HG03196 (cell line): ENCODE data around the gene TFR2.

Experiments used
- ATAC-seq: cut with Tn5 transposase; IDR thresholded peaks from one replicate; pipeline ENCODE4 v1.9.1; 2021; ENCODE audit not compliant: unreplicated experiment

Gene TFR2

GRCh38 chr7:100588438-100588837 is 52.9 kb downstream of the TFR2 start:
- ATAC-seq = no peak

GRCh38 chr7:100586266-100587025 is 54.9 kb downstream of the TFR2 start, which contains the start of gene FBXO24:
FBXO24 (plus strand) TSS chr7:100586328; CDS start chr7:100586626, 298 bp downstream.
- peak; percentile 84 for ATAC-seq

DNA sequence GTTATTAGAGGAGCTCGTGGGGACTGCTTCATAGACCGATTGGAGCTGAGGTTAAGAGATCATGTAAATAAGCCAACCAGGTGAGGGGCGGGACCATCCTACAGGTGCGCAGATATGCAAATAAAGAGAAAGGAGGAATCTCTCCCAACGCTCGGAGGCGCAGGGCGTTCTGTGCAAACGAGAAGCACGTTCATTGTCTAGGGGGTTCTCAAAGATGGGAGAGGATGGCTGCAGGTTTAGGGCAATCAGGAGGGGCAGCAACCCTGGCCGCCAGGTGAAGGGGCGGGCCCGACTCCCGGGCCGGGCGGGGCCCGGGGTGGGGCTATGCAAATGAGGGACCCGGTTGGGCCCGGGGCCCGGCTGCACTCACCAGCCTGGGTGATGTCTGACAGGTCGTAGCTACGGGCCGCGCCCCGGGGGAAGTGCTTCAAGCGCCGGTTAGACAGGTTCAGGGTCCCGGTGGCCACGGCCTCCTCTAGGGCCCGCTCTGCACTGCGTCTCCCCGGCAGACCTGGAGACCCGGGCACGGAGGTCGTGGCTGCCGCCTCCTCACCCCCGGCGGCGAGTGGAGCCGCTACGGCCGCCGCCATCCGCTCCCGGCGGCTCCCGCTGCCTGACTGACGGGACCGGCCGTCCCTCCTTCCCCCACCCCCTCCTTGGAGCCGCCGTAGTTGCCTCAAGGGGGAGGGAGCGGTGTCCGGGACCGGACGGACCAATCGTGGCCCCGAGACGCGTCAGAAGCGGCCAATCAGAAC is 55.7 kb downstream of the TFR2 start, which contains the start of gene LRCH4:
Gene LRCH4, minus strand, starts transcription at position 619 of the 755 bp plus-strand sequence. Its CDS starts 29 bp downstream, at position 590.
- ATAC-seq = peak; percentile 24

GRCh38 chr7:100584683-100585510 is 56.5 kb downstream of the TFR2 start:
- ATAC-seq = no peak

- ATAC-seq = no peak
Measured at GRCh38 chr7:100584054-100584682, 57.2 kb downstream of the TFR2 start.

DNA sequence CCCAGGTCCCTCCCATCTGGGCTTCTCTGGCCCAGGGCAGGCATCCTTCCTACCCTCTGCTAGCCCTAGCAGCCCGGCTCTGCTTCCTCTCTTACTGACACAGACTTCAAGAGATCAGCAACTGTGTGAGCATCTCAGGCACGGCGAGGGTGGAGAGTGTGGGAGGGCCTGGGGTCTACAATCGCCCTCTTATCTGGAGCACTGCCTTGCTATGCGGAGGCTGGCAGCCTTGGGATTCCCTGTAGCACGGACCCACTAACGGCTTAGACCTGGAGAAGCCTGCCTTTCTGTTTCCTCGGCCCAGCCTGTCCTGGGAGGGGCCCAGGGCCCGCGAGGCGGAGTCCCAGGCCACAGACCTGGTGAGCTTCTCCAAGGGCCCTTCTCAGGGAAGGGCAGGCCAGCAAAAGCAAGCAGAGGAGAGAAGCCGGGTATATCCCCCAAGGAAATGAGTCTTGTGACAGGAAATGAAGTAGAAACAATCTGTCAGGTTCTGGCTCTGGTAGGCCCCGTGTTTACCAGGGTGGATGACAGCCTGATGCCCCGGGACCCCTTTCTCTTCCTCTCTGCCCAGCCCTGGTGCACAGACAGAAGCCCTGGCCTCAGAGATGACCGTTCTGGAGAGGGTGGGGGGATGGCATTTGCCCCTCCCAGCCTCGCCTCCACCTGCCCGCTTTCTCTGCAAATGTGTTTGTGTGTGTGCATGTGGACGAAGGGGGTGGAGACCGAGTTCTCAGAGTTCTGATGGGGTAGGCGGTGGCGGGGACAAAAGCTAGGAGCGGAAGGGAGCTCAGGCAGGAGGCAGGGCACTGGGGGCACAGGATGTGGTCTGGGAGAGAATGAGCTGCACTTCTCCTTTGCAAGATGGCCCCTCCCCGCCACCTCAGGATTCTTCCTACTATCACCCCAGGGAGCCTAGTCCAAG is 58.0 kb downstream of the TFR2 start:
- ATAC-seq = no peak

DNA sequence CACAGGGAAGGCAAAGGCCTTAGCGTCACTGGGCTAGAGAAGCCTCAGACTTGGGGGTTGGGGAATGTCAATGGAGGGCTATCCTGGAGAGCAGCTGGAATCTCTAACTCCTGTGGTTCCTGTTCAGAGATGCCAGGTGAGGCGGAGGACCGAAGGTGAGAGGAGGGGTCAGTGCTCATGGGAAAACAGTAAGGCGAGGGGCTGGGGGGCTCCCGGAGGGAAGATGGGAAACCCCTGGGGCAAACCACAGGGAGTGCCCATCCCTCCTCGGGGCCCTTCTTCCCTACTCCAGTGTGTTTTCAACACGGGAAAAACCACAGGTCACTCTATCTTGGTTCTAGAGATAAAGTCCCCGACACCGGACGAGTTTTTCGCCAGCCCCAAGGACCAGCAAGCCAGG is 58.7 kb downstream of the TFR2 start:
- no peak for ATAC-seq

GRCh38 chr7:100582041-100582579 is 59.2 kb downstream of the TFR2 start:
- no peak for ATAC-seq

DNA sequence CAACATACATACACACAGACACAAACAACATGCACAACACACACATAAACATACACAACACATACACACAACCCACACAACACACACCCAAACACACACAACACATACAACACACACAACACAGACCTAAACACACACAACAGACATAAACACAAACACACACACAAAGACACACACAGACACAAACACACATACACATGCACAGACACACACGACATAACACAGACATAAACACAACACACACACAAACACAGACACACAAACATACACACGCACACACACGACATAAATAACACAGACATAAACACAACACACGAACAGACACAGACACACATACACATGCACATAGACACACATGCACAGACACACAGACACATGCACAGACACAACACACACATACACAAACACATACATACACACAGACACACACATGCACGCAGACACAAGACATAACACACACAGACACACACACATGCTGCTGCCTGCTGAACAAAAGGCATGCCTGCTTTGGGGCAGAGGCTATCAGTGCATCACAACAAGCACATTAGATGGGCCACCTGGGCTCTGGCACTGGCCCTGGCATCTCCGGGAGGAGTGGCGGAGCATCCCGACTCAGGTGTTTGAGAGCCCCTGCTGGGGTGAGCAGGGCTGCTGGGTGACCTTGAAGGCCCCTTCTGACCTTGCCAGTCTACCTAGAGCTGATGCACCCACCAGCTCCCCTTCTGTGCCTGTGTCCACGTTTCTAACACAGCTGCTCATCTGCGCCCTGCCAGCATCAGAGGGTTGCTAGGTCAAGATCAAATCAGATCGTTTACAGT is 60.7 kb downstream of the TFR2 start:
- ATAC-seq = no peak

- ATAC-seq = no peak
Measured at GRCh38 chr7:100578246-100579183, 62.8 kb downstream of the TFR2 start.

GRCh38 chr7:100577507-100577906 is 63.8 kb downstream of the TFR2 start:
- ATAC-seq = no peak

DNA sequence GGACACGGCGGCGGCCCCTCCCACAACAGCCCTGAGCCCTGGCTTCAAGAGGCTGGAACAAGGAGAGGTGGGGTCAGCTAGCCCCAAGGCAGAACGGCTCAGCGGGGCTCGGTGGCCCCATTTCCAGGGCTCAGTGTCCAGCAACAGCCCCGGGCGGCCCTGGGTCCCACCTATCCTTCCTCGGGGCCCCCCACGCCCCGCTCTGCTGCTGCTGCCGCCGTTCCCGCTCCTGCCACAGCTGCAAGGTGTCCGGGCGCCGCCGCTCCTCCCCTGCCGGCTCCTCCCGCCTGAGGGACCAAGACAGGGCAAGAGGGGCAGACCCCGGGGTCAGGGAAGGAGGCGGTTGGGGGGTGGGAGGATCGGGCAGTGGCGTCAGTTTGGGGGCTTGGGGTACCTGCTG is 64.2 kb downstream of the TFR2 start:
- no peak for ATAC-seq

DNA sequence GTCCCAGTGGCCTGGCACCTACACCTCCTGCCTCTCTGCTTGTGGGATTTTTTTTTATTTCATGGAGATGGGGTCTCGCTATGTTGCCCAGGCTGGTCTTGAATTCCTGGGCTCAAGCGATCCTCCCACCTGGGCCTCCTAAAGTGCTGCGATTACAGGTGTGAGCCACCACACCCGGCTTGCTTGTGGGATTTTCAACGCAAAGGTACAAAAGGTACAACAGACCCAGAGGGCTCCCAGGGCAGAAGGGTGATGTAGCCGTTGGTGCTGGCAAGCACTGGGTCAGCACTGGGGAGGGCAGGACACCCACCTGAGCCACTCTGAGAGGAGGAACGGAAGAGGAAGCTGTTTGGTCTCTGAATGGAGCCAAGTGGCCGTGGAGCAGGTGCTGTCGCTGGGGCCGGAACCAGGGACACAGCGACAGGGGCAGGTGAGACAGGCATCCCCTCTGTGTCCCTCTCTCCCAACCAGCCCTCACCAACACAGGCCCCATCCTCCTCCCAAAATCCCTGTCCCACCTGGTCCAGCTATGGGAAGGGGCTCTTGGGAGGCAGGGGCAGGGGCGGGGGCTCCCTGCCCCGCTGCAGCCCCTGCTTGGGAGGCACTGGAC is 64.9 kb downstream of the TFR2 start:
- no peak for ATAC-seq

- ATAC-seq = no peak
Measured at GRCh38 chr7:100575746-100576383, 65.5 kb downstream of the TFR2 start.

- ATAC-seq = no peak
Measured at GRCh38 chr7:100575206-100575631, 66.1 kb downstream of the TFR2 start.

DNA sequence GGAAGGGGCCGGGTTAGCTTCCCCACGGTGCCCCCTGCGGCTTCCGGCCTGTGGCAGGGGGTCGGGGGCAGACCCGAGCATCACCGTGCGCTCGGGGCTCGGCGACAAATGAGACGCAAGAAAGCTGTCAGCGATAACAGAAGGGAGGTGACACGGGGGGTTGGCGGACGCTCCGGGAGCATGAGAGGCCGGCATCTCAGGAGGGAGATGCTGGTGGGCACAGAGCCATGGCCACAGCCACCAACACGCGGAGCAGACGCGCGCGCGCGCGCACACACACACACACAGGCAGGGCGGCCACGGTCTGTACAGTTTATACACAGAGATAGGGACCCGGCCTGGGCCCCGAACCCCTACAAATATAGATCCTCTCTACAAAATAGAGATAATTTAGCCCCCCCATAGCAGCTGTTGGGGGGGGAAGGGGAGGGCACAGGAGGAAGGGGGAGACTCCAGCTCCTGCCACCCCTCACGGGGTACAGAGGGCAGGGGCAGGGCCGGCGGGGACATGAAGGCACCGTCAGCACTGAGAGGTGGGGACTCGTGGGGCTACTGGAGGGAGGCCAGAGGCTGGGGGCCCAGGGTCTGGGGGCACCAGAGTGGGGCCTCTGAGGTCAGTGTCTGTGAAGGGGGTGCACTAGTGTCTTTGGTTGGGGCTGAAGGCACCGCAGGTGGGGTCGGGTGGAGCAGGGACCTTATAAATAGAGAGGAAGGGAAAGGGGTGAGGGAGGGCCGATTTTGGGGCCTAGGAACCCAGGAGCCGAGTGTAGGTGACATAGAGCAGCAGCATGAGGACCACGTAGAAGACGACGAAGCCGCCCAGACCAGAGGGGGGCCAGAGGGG is 66.8 kb downstream of the TFR2 start:
- ATAC-seq = no peak
